Fibroblast of mammary gland (primary cell): Measurements from ENCODE around the gene UXS1.

Experiments
- DNase-seq: peaks from one replicate; pipeline ENCODE4 v3.0.0-alpha.2; 2010; ENCODE audit warnings: low read depth
- H3K4me3 ChIP-seq: 2 replicates; pipeline ENCODE4 v1.5.1; 2011; ENCODE audit warnings: low read depth, mild to moderate bottlenecking, low read length, moderate library complexity; ENCODE audit not compliant: control insufficient read depth
- CTCF ChIP-seq: conservative IDR thresholded peaks from 2 replicates; pipeline ENCODE4 v1.5.1; 2011; ENCODE audit warnings: low read depth, low read length, inconsistent platforms; ENCODE audit not compliant: control insufficient read depth, insufficient read depth

UXS1 gene

GRCh38 chr2:106119074-106119473 lies 75.0 kb downstream of the UXS1 start:
- no peak for DNase-seq
- H3K4me3 ChIP-seq, result no peak overlapping the region
- no peak for TF ChIP-seq CTCF

- no peak for DNase-seq
- no peak overlapping the region for H3K4me3 ChIP-seq
- no peak for TF ChIP-seq CTCF
Measured at GRCh38 chr2:106117882-106118684, 76.0 kb downstream of the UXS1 start.

GRCh38 chr2:106117347-106117746 lies 76.8 kb downstream of the UXS1 start:
- DNase-seq, result no peak
- no peak for TF ChIP-seq CTCF
- H3K4me3 ChIP-seq, result no peak overlapping the region

- TF ChIP-seq CTCF, result no peak
- no peak for DNase-seq
- no peak overlapping the region for H3K4me3 ChIP-seq
Measured at GRCh38 chr2:106116248-106116647, 77.9 kb downstream of the UXS1 start.

GRCh38 chr2:106115665-106116064 lies 78.4 kb downstream of the UXS1 start:
- H3K4me3 ChIP-seq, result no peak overlapping the region
- TF ChIP-seq CTCF, result no peak
- DNase-seq, result no peak

GRCh38 chr2:106115250-106115649 lies 78.9 kb downstream of the UXS1 start:
- TF ChIP-seq CTCF, result no peak
- DNase-seq, result peak; percentile 76
- no peak overlapping the region for H3K4me3 ChIP-seq
